SIG-M5 treated with dmso at 0.1 percent for 504 hours (cell line): Measurements from ENCODE around the gene SMARCD3.

Source experiments
- DNase-seq: peaks from one replicate; lab custom pipeline; 2025; ENCODE audit not compliant: unreplicated experiment; lab: John Stamatoyannopoulos, UW

Gene SMARCD3

GRCh38 chr7:151237244-151238189, 11.0 kb downstream of the SMARCD3 start:
- DNase-seq, result no peak

GRCh38 chr7:151236406-151236805, 12.1 kb downstream of the SMARCD3 start:
- no peak for DNase-seq

DNA sequence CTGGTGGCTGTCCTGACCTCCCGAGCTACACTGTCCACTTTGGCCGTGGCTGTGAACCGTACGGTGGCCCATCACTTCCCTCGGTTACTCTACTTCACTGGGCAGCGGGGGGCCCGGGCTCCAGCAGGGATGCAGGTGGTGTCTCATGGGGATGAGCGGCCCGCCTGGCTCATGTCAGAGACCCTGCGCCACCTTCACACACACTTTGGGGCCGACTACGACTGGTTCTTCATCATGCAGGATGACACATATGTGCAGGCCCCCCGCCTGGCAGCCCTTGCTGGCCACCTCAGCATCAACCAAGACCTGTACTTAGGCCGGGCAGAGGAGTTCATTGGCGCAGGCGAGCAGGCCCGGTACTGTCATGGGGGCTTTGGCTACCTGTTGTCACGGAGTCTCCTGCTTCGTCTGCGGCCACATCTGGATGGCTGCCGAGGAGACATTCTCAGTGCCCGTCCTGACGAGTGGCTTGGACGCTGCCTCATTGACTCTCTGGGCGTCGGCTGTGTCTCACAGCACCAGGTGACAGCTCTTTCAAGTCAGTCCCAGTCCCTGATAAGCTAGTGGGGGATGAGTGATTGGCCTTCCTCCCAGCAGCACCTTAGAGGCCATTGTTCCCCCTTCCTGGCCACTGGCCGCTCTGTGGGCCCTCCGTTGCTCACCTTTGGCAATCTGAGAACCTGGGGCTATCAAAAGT, 13.3 kb downstream of the SMARCD3 start:
- DNase-seq, result no peak

GRCh38 chr7:151233804-151234203, 14.7 kb downstream of the SMARCD3 start:
- DNase-seq, result no peak

DNA sequence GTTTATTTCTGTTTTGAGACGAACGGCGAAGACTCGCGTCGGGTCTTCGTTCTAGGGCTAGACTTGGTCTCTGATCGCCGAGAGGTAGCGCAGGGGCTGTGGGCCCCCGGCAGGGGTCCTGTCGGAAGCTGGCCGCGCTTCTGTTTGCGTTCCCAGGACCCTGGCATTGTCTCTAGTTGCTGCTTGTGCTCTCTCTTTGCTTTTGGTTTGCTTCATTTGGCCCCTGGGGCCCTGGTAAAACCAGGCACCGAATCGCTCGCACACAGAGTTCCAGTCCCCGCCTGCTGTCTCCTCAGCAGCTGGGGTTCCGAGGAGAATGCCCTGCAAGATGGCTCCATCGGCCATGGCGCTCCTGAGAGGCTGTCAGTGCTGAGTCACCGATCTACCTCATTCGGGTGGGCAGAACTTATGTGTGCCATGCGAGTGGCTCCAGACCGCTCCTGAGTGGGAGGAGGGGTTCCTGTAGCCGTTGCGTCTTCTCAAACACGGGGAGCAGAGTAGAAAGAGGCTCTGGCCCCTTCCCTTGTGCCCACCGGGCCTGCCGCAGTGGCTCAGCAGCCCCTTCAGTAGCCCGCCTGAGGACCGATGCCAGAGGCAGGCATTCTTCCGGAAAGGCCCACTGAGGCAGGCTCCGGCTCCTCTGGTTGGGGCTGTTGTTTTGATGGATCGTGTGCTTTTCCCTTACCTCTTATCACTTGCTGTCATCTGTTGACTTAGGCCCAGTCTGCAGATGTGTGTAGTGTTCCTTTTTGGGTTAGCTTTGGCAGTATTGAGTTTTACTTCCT, 15.4 kb downstream of the SMARCD3 start:
- peak; percentile 58 for DNase-seq

DNA sequence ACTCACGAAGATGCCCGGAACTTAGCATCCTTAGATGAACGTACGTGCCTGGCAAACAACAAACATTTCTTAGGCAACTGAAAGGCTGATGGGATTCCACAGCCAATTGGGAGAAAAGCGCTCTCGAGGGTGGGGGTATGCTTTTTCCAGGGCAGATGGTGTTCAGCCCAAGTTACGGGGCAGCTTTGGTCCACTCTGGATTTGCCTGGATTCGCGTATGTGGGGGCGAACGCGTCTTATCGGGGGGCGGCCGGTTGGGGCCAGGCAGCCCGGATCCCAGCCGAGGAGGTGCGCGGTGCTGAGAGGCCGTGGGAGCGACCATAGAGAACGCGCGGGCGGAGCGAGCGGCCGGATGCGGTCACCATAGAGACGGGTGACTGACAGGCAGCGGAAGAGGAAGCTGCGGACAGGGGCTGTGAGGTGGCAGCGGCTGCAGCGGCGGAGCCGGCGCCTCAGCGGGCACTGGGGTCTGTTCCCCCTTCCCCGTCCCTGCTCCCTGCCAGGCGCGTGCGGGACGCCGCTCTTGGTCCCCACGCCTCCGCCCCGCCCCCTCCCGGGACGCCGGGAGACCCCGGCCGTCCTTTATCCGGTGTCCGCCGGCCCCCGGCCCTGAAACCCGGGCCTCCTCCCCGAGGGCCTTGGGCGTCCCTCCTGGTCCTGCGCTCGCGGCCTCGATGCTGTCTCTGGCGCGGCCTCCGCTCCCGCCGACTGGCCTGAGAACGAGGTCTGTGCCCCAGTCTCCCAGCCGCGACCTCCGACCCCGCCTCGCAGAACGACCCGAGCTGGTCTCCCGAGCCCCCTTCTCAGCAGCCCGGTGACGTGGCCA, 16.2 kb downstream of the SMARCD3 start, which contains the start of gene CHPF2:
Gene CHPF2, plus strand, starts transcription at position 393 of the 826 bp plus-strand sequence. CDS start 1,529 bp downstream, outside the sequence.
- DNase-seq, result peak; percentile 92

DNA sequence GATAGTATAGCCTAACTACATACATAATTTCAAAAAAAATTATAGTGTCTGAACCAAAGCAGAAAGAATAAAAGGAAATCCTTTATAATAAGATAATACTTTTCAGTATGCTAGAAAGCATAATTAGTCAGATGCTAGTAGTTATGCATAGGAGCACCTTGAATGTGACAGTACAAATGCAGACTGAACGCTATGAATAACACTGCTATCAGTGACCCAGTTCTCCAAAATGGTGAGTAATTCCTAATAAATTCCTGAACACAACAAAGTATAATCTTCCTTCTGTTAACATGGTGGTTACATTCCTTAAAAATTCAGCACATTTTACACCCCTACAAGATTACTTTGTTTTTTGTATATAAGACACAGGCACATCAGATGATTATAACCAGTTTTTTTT, 17.4 kb downstream of the SMARCD3 start:
- DNase-seq, result no peak

GRCh38 chr7:151229249-151229648, 19.2 kb downstream of the SMARCD3 start:
- no peak for DNase-seq

DNA sequence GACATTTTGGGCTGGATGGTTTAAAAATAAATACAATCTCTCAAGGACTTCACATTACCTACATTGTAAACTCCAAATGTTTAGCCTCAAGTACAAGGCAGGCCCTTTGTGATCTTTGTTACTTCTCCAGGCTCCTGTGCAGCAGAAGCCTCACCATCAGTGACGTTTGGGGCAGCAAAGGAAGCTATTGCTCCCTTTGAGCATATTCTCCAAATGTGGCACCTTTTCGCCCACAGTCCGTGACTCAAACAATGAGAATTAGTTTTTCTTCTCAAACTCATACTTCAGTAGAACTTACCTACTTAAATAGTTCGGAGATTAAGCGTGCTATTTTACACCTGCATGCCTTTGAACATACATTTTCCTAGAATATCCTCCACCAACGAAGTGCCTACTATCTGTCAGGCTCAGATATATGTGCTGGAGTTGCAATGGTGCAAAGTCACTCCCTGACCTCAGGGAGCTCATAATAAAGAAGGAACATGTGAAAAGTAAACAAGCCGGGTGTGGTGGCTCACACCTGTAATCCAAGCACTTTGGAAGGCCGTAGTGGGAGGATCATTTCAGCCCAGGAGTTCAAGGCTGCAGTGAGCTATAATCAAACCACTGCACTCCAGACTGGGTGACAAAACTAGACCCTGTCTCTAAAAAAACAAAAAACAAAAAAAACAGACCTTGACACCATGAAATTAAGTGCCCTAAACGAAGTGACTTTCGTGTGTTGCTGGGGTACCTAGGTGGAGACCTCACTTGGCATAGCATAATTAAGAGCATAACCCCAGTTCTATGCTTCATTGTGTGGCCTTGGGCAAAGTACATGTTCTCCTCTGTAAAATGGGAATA, 20.2 kb downstream of the SMARCD3 start:
- no peak for DNase-seq

- peak; percentile 95 for DNase-seq
Measured at GRCh38 chr7:151226875-151227782, 21.4 kb downstream of the SMARCD3 start, which contains the start of gene ABCF2. ABCF2 (minus strand) TSS chr7:151227205; CDS start chr7:151226458, 747 bp downstream.

DNA sequence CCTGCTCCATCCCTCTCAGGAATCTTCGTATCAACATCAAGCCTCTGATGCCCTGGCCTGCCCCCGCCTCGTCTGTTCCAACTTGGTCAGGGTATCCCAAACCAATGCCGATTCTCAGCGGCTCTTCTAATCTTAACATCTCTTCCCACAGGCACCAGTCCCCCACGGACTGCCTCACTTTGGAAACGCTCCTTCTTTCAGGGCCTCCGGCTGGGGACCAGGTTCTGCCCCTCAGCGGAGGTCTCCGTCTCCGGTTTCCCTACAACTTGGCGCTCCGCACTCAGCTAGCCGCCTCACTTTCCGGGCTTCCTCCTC, 22.0 kb downstream of the SMARCD3 start:
- DNase-seq, result no peak

DNA sequence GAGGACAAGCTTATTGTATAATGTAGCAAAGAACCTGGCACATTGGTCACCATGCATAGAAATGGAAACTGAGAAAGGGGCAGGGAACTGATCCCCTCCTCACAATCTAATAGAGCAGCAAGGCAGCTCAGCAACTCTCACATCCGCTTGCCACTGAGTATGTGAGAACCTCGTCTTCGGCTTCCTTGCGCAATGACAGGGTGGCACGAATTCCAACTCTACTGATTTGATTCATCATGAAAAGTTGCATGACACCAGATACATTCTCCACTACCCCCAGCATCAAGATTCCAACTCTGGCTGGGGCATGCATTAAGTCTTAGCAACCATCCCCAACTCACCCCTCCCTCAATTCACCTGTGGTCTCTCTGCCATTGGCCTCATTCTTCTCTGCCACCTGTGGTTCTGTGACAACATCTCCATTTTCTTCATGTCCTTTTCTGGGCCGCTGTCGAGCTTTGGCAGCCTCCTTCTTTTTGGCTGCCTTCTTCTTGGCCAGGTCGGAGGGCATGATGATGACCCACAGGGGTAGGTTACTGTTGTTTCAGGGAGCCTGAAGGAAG, 22.5 kb downstream of the SMARCD3 start:
- DNase-seq, result peak; percentile 73

DNA sequence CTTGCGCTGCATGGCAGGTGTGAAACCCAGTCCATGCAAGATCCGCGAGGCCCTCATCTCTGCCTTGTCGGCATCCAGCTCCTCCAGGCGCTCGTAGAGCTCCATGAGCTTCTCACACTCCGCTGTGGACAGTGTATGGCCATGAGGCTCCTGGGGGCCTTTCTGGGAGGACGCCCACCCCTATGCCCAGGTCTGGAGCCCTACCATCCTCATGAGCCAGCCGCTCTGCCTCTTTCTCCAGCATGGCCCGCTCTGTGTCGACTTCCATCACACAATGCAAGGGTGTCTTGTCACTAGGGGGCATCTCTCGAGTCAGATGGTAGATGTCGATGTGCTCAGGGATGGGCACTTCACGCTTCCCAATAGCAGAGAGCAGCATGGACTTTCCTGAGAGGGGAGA, 24.8 kb downstream of the SMARCD3 start:
- DNase-seq, result no peak

GRCh38 chr7:151218170-151218569, 30.3 kb downstream of the SMARCD3 start:
- no peak for DNase-seq

DNA sequence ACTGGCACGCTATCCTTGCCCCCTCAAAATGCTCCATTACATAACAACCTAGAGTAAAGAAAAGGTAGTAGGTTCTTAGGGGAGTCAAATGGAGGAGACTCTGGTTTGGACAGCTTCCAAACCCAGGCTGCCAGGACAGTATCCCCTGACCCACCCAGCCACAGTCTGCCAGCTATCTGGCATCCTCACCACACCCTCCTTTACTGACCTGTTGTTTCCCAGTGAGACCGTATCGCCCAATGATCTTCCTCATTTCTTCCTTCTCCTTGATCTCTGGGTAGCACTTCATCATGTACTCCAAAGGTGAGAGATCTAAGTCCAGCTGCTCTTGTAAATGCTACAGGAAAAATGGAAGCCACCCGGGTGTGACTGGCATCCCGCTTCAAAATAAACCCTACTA, 33.1 kb downstream of the SMARCD3 start:
- DNase-seq, result no peak

- no peak for DNase-seq
Measured at GRCh38 chr7:151213826-151214225, 34.7 kb downstream of the SMARCD3 start.

DNA sequence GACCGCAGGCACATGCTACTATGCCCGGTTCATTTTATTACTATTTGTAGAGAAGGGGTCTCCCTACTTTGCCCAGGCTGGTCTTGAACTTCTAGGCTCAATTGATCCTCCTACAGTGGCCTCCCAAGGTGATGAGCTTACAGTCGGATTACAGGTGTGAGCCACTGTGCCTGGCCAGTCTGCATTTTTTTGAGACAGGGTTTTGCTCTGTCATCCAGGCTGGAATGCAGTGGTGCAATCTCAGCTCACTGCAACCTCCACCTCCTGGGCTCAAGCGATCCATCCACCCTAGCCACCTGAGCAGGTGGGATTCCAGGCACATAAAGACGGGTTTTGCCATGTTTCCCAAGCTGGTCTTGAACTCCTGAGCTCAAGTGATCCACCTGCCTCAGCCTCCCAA, 35.9 kb downstream of the SMARCD3 start:
- DNase-seq, result no peak

GRCh38 chr7:151211155-151211772, 37.2 kb downstream of the SMARCD3 start:
- DNase-seq, result no peak
